ENCODE measurements around the gene TUBG1. TPM values are rescaled to one million over a fixed set of nuclear protein-coding genes. Genes with fewer than 3 reads are reported as not detected.
"Not testable (repeated sequence)": the region's sequence is repeated elsewhere in the genome, so short reads cannot be mapped to it uniquely, and the experiment has no call there.

Gene TUBG1
- total RNA-seq, 1 donor: 52.2 TPM

DNA sequence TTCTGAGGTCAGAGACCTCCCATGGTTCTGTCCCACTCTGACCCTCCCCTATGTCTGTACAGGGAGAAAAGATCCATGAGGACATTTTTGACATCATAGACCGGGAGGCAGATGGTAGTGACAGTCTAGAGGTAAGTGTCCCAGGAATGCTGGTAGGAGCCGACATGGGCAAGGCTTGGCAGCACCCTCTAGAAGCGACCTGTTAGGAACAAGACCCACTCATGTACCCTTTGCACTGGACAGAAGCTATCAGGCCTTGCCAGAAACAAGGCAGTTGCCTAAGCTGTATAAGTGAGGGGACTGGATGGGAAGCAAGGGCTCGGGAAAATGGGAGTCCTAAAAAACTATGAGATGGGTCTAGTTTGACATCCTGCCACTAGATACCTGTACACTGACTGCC, 2.5 kb downstream of the TUBG1 start:
- TF ChIP-seq, protein P1, sequence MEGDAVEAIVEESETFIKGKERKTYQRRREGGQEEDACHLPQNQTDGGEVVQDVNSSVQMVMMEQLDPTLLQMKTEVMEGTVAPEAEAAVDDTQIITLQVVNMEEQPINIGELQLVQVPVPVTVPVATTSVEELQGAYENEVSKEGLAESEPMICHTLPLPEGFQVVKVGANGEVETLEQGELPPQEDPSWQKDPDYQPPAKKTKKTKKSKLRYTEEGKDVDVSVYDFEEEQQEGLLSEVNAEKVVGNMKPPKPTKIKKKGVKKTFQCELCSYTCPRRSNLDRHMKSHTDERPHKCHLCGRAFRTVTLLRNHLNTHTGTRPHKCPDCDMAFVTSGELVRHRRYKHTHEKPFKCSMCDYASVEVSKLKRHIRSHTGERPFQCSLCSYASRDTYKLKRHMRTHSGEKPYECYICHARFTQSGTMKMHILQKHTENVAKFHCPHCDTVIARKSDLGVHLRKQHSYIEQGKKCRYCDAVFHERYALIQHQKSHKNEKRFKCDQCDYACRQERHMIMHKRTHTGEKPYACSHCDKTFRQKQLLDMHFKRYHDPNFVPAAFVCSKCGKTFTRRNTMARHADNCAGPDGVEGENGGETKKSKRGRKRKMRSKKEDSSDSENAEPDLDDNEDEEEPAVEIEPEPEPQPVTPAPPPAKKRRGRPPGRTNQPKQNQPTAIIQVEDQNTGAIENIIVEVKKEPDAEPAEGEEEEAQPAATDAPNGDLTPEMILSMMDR (IDR thresholded peaks at IDR 0.05; ENCODE audit: insufficient read depth, low read depth, low read length): no peak
- no peak overlapping the region for H3K4me3 ChIP-seq (ENCODE audit: low read depth, low read length)
- DNase-seq (ENCODE audit: low read depth): no peak

DNA sequence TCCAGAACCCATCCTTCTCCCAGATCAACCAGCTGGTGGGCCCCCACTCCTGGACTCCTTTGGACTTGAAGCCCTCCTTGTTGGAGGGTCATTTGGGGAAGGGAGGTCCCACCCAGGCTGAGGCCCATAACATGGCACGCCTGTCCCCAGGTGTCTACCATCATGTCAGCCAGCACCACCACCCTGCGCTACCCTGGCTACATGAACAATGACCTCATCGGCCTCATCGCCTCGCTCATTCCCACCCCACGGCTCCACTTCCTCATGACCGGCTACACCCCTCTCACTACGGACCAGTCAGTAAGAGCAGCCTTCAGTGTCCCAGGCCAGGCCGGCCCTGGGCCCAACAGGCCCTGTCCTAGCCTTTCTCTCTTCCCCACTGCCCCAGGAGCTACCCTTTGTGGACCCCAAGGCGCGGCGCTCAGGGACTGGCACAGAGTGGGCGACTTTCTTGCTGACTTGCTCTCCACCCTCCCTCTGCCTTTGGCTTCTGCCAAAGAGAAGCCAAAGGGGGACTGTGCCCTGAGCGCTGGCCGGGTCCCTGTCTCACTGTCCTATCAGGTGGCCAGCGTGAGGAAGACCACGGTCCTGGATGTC, 4.3 kb downstream of the TUBG1 start:
- DNase-seq (ENCODE audit: low read depth): no peak
- TF ChIP-seq, protein P1 (IDR thresholded peaks at IDR 0.05; ENCODE audit: insufficient read depth, low read depth, low read length): no peak
- no peak overlapping the region for H3K4me3 ChIP-seq (ENCODE audit: low read depth, low read length)

DNA sequence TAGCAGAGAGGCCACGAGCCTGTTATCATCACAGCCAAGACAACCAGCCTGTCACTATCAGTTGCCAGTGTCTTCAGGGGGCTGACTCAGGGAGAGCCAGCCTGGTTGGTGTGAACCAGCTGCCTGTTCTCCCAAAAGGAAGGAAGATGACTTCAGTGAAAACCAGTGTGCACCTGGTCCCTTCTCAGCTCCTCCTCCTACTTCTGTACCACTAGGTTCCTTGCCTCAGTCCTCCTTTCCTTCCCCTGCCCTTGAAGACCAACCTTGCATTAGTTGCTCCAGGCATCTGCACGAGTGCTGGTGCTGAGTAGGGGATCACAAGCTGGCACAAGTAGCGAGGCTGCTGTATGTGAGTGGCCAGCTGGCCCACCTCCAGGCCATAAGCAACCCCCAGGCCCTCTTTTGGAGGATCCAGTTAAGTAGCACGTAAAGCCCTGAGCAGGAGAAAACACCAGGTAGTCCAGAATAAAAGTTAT, 8.5 kb downstream of the TUBG1 start:
- TF ChIP-seq, protein P1 (IDR thresholded peaks at IDR 0.05; ENCODE audit: insufficient read depth, low read depth, low read length): no peak
- no peak for DNase-seq (ENCODE audit: low read depth)
- H3K4me3 ChIP-seq (ENCODE audit: low read depth, low read length): no peak overlapping the region

DNA sequence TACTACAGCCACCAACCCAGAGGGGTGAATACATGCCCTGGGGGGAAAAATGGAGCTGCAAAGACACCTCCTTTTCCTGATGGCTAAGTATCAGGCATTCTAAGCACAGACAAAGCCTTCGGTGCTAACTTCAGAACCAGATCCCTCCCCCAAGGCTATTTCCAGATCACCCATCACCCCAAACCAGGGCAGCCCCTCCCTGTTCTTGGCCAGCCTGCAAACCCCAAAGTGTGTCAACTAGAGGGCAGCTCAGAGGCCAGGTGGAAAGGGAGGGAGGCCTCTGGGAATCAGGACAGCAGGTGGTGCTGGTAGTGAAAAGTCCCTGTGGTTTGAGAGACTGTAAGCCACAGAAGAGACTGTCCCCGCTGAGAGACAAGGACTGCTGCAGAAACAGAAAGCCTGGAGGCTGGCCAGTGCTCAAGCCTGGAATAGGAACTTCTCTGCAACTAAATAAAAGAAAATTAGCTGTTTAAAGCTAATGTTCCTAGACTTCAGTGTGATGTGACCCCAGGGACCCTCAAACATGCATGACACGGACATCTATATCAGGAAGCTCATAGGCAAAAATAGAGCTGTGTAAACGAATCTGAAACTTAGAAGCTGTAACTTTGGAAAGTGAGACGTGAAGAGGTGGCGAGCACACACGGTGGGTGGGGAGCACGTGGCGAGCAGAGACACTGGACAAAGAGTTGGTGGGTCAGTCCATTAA, 9.1 kb downstream of the TUBG1 start:
- H3K4me3 ChIP-seq (ENCODE audit: low read depth, low read length): no peak overlapping the region
- DNase-seq (ENCODE audit: low read depth): peak; percentile 22
- TF ChIP-seq, protein P1 (IDR thresholded peaks at IDR 0.05; ENCODE audit: insufficient read depth, low read depth, low read length): peak; percentile 19

DNA sequence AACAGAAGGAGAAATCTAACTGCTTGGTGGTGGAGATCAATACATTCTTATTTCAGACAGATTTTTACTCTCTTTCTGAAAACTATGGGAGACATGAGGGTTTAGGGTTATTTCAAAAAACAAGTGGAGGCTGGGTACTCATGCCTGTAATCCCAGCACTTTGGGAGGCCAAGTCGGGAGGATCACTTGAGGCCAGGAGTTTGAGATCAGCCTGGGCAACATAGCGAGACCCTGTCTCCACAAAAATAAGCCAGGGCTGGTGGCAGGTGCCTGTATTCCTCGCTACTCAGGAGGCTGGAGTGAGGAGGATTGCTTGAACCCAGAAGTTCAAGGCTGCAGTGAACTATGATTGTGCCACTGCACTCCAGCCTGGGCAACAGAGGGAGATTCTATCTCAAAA, 12.5 kb downstream of the TUBG1 start:
- H3K4me3 ChIP-seq (ENCODE audit: low read depth, low read length); DNase-seq (ENCODE audit: low read depth): not testable (repeated sequence)

DNA sequence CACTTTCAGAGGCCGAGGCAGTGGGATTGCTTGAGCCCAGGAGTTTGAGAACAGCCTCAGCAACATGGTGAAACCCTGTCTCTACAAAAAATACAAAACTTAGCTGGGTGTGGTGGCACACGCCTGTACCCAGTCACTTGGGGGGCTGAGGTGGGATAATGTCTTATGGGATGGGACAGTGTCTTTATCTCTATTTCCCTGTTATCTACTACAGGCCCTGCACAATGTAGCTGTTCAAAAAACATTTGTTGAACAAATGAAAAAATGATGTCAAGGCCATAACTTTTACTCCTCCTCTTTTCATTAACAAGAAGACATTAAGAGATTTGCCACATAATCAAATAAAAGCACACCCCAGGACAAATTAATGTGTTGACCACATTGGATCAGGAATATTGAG, 13.8 kb downstream of the TUBG1 start:
- TF ChIP-seq, protein P1 (IDR thresholded peaks at IDR 0.05; ENCODE audit: insufficient read depth, low read depth, low read length): no peak
- DNase-seq (ENCODE audit: low read depth): no peak
- no peak overlapping the region for H3K4me3 ChIP-seq (ENCODE audit: low read depth, low read length)

DNA sequence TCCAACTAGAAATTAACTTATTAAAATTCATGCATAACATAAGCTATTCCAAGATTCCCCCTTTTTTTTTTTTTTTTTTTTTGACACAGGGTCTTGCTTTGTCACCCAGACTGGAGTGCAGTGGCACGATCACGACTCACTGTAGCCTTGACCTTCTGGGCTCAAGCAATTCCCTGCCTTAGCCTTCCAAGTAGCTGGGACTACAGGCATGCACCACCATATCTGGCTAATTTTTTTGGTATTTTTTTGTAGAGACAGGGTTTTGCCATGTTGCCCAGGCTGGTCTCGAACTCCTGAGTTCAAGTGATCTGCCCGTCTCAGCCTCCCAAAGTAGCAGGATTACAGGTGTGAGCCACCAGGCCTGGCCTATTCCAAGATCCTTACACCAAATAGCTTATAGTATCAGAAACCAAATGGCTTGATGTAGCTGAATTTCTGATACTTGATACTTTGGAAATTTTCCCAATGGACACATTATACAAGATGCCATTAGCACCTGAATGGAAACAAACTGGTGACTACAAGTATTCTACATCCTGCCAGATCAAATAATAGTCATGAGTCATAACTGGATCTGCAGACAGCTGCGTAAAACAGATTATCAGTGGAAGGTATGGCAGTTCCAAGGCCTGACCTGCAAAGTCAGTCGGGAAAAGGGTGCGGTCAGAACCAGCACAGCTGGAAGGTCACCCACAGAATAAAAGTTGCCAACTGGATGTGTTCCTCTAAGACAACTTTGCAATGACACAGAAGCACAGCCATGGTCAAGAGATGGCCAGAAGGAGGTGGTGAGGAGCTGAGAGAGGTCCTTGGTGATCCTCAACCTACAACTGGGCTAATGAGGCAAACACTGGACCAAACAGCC, 14.5 kb downstream of the TUBG1 start:
- no peak overlapping the region for H3K4me3 ChIP-seq (ENCODE audit: low read depth, low read length)
- TF ChIP-seq, protein P1 (IDR thresholded peaks at IDR 0.05; ENCODE audit: insufficient read depth, low read depth, low read length): no peak
- no peak for DNase-seq (ENCODE audit: low read depth)

DNA sequence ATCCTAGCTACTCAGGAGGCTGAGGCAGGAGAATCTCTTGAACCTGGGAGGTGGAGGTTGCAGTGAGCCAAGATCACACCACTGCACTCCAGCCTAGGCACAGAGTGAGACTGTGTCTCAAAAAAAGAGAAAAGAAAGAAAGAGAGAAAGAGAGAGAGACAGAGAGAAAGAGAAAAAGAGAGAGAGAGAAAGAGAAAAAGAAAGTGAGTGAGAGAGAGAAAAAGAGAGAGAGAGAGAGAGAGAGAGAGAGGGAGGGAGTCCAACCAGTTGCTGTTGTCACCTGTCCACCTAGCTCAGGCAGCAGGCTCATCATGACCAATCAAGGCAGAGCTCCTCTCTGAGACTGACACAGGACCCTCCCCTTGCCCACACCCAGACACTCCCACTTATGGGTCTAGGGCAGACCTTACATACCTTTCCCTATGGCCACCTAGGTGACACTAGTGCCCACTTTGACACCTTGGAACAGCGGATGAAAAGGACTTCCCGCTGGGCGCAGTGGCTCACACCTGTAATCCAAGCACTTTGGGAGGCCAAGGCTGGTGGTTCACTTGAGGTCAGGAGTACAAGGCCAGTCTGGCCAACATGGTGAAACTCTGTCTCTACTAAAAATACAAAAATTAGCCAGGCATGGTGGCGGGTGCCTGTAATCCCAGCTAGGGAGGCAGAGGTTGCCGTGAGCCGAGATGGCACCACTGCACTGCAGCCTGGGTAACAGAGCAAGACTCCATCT, 17.7 kb downstream of the TUBG1 start:
- DNase-seq (ENCODE audit: low read depth); H3K4me3 ChIP-seq (ENCODE audit: low read depth, low read length): not testable (repeated sequence)
